Liver (tissue), 9 donors: ENCODE results near the gene TM9SF3. TPM values are rescaled to one million over a fixed set of nuclear protein-coding genes. Genes with fewer than 3 reads are reported as not detected.

Source experiments
- DNase-seq: peaks from one replicate; pipeline ENCODE4 v3.0.0-alpha.2; 2017; ENCODE audit warnings: low spot score
- H3K27ac ChIP-seq, 2 donors: one replicate each; pipeline ENCODE4 v1.7.0; 2013; ENCODE audit warnings: inconsistent platforms in 2 of 2, low read length in 2 of 2, control low read depth in 1 of 2, low read depth in 1 of 2, mild to moderate bottlenecking in 1 of 2
- H3K27me3 ChIP-seq, 4 donors: one replicate each; pipeline versions ENCODE4 v1.6.1 to v1.7.0; 2013; ENCODE audit warnings: low read length in 3 of 4, inconsistent platforms in 1 of 4, mild to moderate bottlenecking in 1 of 4, moderate library complexity in 1 of 4; ENCODE audit not compliant: control insufficient read depth in 4 of 4, insufficient read depth in 4 of 4
- H3K36me3 ChIP-seq, 4 donors: one replicate each; pipeline versions ENCODE4 v1.6.1 to v1.7.0; 2013; ENCODE audit warnings: low read length in 3 of 4, mild to moderate bottlenecking in 3 of 4, low read depth in 1 of 4, moderate library complexity in 1 of 4; ENCODE audit not compliant: control insufficient read depth in 4 of 4, insufficient read depth in 3 of 4
- H3K4me1 ChIP-seq, 4 donors: one replicate each; pipeline versions ENCODE4 v1.6.1 to v1.7.0; 2013; ENCODE audit warnings: low read length in 3 of 4, mild to moderate bottlenecking in 3 of 4, moderate library complexity in 1 of 4; ENCODE audit not compliant: control insufficient read depth in 4 of 4, insufficient read depth in 4 of 4
- H3K4me3 ChIP-seq, 3 donors: one replicate each; pipeline versions ENCODE4 v1.6.1 to v1.7.0; 2013; ENCODE audit warnings: low read length in 3 of 3, control low read depth in 1 of 3, low read depth in 1 of 3, mild to moderate bottlenecking in 1 of 3
- H3K9ac ChIP-seq, 2 donors: one replicate each; pipeline ENCODE4 v1.7.0; 2013; ENCODE audit warnings: low read length in 2 of 2, mild to moderate bottlenecking in 2 of 2, moderate library complexity in 2 of 2, control low read depth in 1 of 2, low read depth in 1 of 2
- H3K9me3 ChIP-seq, 4 donors: one replicate each; pipeline versions ENCODE4 v1.6.1 to v1.7.0; 2013; ENCODE audit warnings: low read length in 3 of 4; ENCODE audit not compliant: control insufficient read depth in 4 of 4
- ATF3 ChIP-seq: IDR thresholded peaks from 2 replicates; pipeline ENCODE4 v1.6.1; 2016; ENCODE audit warnings: antibody characterized with exemption
- FOXA2 ChIP-seq: IDR thresholded peaks from 2 replicates; pipeline ENCODE4 v1.6.1; 2016; ENCODE audit warnings: antibody characterized with exemption
- GABPA ChIP-seq, 2 donors: IDR thresholded peaks in 1 of 2; conservative IDR thresholded peaks in 1 of 2; 2 replicates each; pipeline ENCODE4 v1.6.1; 2016; ENCODE audit warnings: antibody characterized with exemption in 2 of 2, mild to moderate bottlenecking in 1 of 2, moderate library complexity in 1 of 2
- HNF4A ChIP-seq, 2 donors: conservative IDR thresholded peaks; 2 replicates each; pipeline ENCODE4 v1.6.1; 2016; ENCODE audit warnings: antibody characterized with exemption in 2 of 2, mild to moderate bottlenecking in 2 of 2
- HNF4G ChIP-seq: IDR thresholded peaks from 2 replicates; pipeline ENCODE4 v1.6.1; 2016; ENCODE audit warnings: antibody characterized with exemption
- JUND ChIP-seq, 2 donors: IDR thresholded peaks; 2 replicates each; pipeline ENCODE4 v1.6.1; 2016; ENCODE audit warnings: antibody characterized with exemption in 2 of 2
- MAX ChIP-seq: IDR thresholded peaks from 2 replicates; pipeline ENCODE4 v1.6.1; 2016; ENCODE audit warnings: antibody characterized with exemption
- NR2F2 ChIP-seq: IDR thresholded peaks from 2 replicates; pipeline ENCODE4 v1.6.1; 2016; ENCODE audit warnings: antibody characterized with exemption
- RAD21 ChIP-seq, 2 donors: IDR thresholded peaks; 2 replicates each; pipeline ENCODE4 v1.6.1; 2016; ENCODE audit warnings: antibody characterized with exemption in 2 of 2, mild to moderate bottlenecking in 2 of 2
- SP1 ChIP-seq: IDR thresholded peaks from 2 replicates; pipeline ENCODE4 v1.6.1; 2018; ENCODE audit warnings: antibody characterized with exemption, mild to moderate bottlenecking
- TAF1 ChIP-seq: conservative IDR thresholded peaks from 2 replicates; pipeline ENCODE4 v1.6.1; 2016; ENCODE audit warnings: antibody characterized with exemption, mild to moderate bottlenecking
- WGBS: extraction: QIAGEN DNeasy Blood & Tissue Kit; methylation state at CpG from one replicate; pipeline ENCODE4 v1.1.7; 2013; 5-methylcytosine and 5-hydroxymethylcytosine counted together
- polyA plus RNA-seq, 2 donors: library from polyadenylated mRNA; stranded (reverse) in 1 of 2; unstranded in 1 of 2; fragments of 200-250 nt in 1 of 2; fragments of >200 nt in 1 of 2; fragmentation: Nextera tagmentation in 1 of 2; extraction: Ambion mirVana in 1 of 2; gene quantifications; one replicate each; pipeline versions ENCODE4 v1.2.1 to v1.2.3, GENCODE V29; 2013 to 2015
- total RNA-seq, 2 donors: library from RNA; depleted of rRNA; stranded (reverse); fragments of >200 nt; gene quantifications; one replicate each; pipeline ENCODE4 v1.2.3, GENCODE V29; 2014
- TF ChIP-seq, protein P1 (sequence below): fragments of 150-350 bp; IDR thresholded peaks from 2 replicates; pipeline ENCODE4 v1.5.1; 2017; ENCODE audit warnings: improper control_type of control experiment, low read depth, low read length; ENCODE audit not compliant: missing input control
- TF ChIP-seq, protein P2 (sequence below): IDR thresholded peaks from 2 replicates; pipeline ENCODE4 v1.6.1; 2016; ENCODE audit warnings: antibody characterized with exemption, mild to moderate bottlenecking
- TF ChIP-seq, protein P3 (sequence below): IDR thresholded peaks from 2 replicates; pipeline ENCODE4 v1.6.1; 2016; ENCODE audit warnings: antibody characterized with exemption
- donor health status: healthy.
- donor health status: healthy.
- donor health status: healthy.
- donor health status: healthy.
- donor health status: healthy.

The TM9SF3 gene
- total and polyA plus RNA-seq, 4 donors, result 20.5 to 115 (median 55.4) TPM

GRCh38 chr10:96502561-96503282 is 84.1 kb downstream of the TM9SF3 start:
- DNase-seq, result no peak
- Histone ChIP-seq H3K27ac (no peak overlapping the region), H3K4me3 (no peak overlapping the region), H3K9me3 (no peaks in the 10 kb centered on the region), H3K9ac (no peak overlapping the region), H3K4me1 (no peaks in the 10 kb centered on the region), H3K27me3 (no peaks in the 10 kb centered on the region), H3K36me3 (no peaks in the 10 kb centered on the region)
- TF ChIP-seq, protein P1, sequence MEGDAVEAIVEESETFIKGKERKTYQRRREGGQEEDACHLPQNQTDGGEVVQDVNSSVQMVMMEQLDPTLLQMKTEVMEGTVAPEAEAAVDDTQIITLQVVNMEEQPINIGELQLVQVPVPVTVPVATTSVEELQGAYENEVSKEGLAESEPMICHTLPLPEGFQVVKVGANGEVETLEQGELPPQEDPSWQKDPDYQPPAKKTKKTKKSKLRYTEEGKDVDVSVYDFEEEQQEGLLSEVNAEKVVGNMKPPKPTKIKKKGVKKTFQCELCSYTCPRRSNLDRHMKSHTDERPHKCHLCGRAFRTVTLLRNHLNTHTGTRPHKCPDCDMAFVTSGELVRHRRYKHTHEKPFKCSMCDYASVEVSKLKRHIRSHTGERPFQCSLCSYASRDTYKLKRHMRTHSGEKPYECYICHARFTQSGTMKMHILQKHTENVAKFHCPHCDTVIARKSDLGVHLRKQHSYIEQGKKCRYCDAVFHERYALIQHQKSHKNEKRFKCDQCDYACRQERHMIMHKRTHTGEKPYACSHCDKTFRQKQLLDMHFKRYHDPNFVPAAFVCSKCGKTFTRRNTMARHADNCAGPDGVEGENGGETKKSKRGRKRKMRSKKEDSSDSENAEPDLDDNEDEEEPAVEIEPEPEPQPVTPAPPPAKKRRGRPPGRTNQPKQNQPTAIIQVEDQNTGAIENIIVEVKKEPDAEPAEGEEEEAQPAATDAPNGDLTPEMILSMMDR, result no peak
- no peak for TF ChIP-seq TAF1
- TF ChIP-seq HNF4A (conservative IDR thresholded peaks at IDR 0.05), result no peak
- no peak for TF ChIP-seq JUND (IDR thresholded peaks at IDR 0.05)
- no peak for TF ChIP-seq NR2F2
- TF ChIP-seq FOXA2, result no peak
- 90% methylated on average over 7 of the region's 7 CpGs for WGBS

GRCh38 chr10:96501985-96502384 is 84.8 kb downstream of the TM9SF3 start:
- Histone ChIP-seq H3K4me3 (no peak overlapping the region), H3K9me3 (no peaks in the 10 kb centered on the region), H3K9ac (no peak overlapping the region), H3K36me3 (no peaks in the 10 kb centered on the region), H3K4me1 (no peaks in the 10 kb centered on the region), H3K27ac (no peak overlapping the region), H3K27me3 (no peaks in the 10 kb centered on the region)
- TF ChIP-seq, protein P1, result no peak
- no peak for TF ChIP-seq HNF4A (conservative IDR thresholded peaks at IDR 0.05)
- no peak for TF ChIP-seq HNF4G
- TF ChIP-seq, protein P2, sequence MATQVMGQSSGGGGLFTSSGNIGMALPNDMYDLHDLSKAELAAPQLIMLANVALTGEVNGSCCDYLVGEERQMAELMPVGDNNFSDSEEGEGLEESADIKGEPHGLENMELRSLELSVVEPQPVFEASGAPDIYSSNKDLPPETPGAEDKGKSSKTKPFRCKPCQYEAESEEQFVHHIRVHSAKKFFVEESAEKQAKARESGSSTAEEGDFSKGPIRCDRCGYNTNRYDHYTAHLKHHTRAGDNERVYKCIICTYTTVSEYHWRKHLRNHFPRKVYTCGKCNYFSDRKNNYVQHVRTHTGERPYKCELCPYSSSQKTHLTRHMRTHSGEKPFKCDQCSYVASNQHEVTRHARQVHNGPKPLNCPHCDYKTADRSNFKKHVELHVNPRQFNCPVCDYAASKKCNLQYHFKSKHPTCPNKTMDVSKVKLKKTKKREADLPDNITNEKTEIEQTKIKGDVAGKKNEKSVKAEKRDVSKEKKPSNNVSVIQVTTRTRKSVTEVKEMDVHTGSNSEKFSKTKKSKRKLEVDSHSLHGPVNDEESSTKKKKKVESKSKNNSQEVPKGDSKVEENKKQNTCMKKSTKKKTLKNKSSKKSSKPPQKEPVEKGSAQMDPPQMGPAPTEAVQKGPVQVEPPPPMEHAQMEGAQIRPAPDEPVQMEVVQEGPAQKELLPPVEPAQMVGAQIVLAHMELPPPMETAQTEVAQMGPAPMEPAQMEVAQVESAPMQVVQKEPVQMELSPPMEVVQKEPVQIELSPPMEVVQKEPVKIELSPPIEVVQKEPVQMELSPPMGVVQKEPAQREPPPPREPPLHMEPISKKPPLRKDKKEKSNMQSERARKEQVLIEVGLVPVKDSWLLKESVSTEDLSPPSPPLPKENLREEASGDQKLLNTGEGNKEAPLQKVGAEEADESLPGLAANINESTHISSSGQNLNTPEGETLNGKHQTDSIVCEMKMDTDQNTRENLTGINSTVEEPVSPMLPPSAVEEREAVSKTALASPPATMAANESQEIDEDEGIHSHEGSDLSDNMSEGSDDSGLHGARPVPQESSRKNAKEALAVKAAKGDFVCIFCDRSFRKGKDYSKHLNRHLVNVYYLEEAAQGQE, result no peak
- WGBS, result 82% methylated on average over 4 of the region's 4 CpGs
- DNase-seq, result no peak

DNA sequence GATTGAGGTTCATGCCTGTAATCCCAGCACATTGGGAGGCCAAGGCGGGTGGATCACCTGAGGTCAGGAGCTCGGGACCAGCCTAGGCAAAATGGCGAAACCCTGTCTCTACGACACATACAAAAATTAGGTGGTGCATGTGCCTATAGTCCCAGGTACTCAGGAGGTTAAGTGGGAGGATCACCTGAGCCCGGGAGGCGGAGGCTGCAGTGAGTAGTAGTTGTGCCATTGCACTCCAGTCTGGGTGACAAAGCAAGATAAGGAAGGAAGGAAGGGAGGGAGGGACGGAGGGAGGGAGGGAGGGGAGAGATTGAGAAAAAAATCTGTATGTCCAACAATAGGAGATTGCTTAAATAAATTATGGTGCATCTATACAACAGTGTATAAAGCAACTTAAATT is 86.3 kb downstream of the TM9SF3 start:
- H3K9ac ChIP-seq, result no peak overlapping the region
- no peaks in the 10 kb centered on the region for H3K4me1 ChIP-seq
- H3K9me3 ChIP-seq, result no peaks in the 10 kb centered on the region
- no peaks in the 10 kb centered on the region for H3K27me3 ChIP-seq
- no peak overlapping the region for H3K4me3 ChIP-seq
- H3K27ac ChIP-seq, result no peak overlapping the region
- 80% methylated on average over 7 of the region's 7 CpGs for whole genome bisulfite sequencing
- no peaks in the 10 kb centered on the region for H3K36me3 ChIP-seq
- DNase-seq, result no peak
- TF ChIP-seq TAF1 (no peak), GABPA (IDR thresholded peaks at IDR 0.05 in 1 of 2, conservative IDR thresholded peaks at IDR 0.05 in 1 of 2) (no peak), MAX (no peak), SP1 (no peak), ATF3 (no peak), RAD21 (IDR thresholded peaks at IDR 0.05) (no peak)
- TF ChIP-seq, protein P1, result no peak
- TF ChIP-seq, protein P3, sequence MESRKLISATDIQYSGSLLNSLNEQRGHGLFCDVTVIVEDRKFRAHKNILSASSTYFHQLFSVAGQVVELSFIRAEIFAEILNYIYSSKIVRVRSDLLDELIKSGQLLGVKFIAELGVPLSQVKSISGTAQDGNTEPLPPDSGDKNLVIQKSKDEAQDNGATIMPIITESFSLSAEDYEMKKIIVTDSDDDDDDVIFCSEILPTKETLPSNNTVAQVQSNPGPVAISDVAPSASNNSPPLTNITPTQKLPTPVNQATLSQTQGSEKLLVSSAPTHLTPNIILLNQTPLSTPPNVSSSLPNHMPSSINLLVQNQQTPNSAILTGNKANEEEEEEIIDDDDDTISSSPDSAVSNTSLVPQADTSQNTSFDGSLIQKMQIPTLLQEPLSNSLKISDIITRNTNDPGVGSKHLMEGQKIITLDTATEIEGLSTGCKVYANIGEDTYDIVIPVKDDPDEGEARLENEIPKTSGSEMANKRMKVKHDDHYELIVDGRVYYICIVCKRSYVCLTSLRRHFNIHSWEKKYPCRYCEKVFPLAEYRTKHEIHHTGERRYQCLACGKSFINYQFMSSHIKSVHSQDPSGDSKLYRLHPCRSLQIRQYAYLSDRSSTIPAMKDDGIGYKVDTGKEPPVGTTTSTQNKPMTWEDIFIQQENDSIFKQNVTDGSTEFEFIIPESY, result no peak
